Stimulated activated CD4-positive, alpha-beta T cell treated with anti-CD3 and anti-CD28 coated beads, Interleukin-4, amount 100 ng/mL, for 1 hour (primary cell): ENCODE measurements around the gene EXOC3L2.
"Not testable (repeated sequence)": the region's sequence is repeated elsewhere in the genome, so short reads cannot be mapped to it uniquely, and the experiment has no call there.

Source experiments
- DNase-seq: peaks from one replicate; pipeline ENCODE4 v3.0.0-alpha.2; 2020

The EXOC3L2 gene

GRCh38 chr19:45245334-45245787 lies at the start of gene EXOC3L2:
EXOC3L2 (minus strand) TSS chr19:45245407; CDS start chr19:45239045, 6,362 bp downstream.
- no peak for DNase-seq

GRCh38 chr19:45294291-45295029 lies 49.3 kb upstream of the EXOC3L2 start:
- no peak for DNase-seq

DNA sequence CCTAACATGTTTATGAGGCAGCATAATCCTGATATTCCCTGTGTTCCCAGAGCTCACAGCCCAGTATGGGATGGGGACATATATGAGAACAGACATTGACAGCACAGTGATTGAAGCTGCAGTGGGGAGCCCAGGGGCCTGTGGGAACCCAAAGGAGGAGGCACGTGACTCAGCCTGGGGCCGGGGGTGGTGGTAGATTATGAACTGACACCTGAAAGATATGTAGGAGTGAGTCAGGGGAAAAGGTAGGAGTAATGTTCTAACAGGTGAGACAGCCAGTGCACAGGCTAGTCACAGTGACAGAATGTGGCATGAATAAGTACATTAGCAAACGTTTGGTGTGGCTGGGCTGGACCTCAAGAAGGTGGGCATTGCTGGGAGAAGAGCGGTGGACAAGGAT lies 48.5 kb upstream of the EXOC3L2 start:
- peak; percentile 46 for DNase-seq

- no peak for DNase-seq
These were observed 46.6 kb upstream of the EXOC3L2 start for GRCh38 chr19:45291834-45292233.

- DNase-seq = no peak
These were observed 45.2 kb upstream of the EXOC3L2 start for GRCh38 chr19:45290381-45290931.

DNA sequence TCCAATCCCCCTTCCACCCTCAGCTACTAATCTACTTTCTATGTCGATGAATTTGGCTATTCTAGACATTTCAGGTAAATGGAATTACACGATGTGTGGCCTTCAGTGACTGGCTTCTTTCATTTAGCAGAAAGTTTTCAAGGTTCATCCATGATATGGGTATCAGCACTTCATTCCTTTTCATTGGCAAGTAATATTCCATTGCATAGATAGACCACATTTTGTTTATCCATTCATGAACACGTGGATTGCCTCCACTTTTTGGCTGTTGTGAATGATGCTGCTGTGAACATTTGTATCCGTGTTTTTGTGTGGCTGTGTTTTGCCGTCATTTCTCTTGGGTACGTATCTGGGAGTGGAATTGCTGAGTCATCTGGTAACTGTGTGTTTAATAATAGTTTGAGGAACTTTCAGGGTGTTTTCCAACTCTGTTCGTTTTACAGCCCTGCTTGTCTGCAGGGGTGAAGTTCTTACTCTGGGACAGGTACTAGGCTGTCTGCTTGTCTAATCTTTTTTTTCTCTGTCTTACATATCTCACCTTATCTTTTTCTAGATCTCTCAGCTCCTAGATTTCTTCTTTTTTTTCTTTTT lies 38.3 kb upstream of the EXOC3L2 start:
- no peak for DNase-seq

DNA sequence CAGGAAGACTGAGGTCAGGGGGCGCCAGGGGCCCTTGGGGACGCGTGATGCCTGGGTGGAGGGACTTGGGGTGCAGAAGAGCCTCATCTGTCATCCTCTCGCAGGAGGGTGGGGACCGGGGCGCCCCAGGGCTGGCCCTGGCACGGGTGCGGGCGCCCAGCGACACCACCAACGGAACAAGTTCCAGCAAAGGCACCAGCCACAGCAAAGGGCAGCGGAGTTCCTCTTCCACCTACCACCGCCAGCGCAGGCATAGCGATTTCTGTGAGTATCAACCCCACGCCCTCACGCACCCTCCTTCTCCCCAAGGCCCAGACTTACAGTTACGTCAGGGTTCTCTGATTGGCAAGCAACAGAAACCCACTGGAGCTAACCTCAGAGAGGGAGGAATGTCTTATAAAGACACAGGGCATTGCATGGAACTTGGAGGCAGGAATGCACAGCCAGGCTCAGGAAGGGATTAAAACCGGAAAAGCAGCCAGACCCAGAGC lies 35.3 kb upstream of the EXOC3L2 start:
- DNase-seq = no peak

GRCh38 chr19:45279587-45280192 lies 34.5 kb upstream of the EXOC3L2 start:
- DNase-seq = no peak

DNA sequence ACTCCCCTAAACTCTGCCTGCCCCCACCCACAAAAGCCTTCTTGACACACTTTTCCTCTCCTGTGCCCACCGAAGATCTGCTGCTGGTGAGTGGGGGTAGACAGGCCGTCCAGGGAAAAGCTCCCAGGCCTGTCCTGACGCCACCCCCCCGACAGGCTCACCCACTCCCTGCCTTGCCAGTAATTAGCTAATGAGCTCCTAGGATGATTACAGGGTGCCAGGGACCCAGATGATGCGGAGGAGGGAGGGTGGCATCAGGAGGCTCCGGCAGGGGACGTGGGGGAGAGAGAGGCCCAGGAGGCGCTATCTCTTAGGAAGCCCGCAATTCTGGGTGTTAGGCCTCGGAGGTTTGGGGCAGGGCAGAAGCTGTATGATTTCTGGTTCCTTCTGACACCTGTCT lies 32.9 kb upstream of the EXOC3L2 start:
- no peak for DNase-seq

DNA sequence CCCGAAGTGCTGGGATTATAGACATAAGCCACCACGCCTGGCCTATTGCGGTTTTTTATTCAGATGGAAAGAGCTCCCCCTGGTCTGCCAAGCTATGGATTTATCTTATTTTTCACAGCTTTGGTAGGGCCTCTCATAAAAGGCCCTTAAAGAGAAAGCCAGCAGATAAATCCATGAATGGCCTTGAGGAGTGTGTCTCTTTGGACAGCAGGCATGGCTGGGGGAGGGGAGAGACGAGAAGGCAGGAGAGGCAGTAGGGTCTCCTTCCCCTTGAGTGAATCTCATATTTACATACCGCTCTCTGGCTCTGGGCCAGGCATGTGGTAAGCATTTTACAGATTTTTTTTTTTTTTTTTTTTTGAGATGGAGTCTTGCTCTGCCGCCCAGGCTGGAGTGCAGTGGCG lies 31.1 kb upstream of the EXOC3L2 start:
- DNase-seq = no peak

- DNase-seq = no peak
These were observed 30.3 kb upstream of the EXOC3L2 start for GRCh38 chr19:45275370-45275971.

DNA sequence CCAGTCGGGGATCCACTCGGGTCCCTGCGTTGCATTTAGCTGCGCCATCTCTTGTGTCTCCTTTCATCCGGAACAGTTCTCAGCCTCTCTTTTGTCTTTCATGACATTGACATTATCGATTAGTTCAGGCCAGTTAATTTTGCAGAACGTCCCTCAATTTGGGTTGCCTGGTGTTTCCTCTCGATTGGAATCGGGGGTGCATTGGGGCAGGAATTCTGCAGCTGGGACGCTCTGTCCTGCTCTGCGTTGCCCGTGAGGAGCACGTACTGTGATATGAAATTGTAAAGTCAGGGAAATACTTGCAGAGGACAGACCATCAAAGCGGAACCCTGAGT lies 28.3 kb upstream of the EXOC3L2 start:
- DNase-seq = no peak

DNA sequence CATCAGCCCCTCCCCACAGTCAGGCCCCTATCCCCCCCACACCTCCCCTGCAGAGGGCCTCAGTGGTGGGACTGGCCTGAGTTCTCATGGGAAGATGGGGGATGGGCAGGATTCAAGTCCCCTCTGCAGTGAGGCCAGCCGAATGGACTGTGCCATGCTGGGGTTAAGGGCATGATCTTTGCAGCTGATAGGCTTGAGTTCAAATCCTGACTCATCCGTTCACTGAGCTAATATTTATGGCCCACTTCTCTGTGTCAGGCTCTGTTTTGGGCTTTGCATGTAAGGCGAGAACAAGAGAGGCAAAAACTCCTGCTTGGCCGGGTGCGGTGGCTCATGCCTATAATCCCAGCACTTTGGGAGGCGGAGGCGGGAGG lies 26.5 kb upstream of the EXOC3L2 start:
- DNase-seq = no peak

DNA sequence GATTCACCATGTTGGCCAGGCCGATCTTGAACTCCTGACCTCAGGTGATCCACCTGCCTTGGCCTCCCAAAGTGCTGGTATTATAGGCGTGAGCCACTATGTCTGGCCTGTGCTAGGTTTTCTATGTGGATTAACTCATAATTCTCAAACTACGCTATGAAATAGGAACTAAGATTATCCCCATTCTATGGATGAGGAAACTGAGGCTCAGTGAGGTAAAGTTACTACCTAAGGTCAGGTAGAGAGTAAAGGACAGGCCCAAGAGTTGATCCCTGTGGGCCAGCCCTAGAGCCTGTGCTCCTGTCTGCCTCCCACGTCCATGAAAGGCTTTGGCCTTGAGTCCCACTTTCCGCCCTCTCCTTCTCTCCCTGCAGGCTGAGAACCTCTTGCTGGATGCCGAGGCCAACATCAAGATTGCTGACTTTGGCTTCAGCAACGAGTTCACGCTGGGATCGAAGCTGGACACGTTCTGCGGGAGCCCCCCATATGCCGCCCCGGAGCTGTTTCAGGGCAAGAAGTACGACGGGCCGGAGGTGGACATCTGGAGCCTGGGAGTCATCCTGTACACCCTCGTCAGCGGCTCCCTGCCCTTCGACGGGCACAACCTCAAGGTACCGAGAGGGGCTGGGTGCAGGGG lies 26.0 kb upstream of the EXOC3L2 start:
- no peak for DNase-seq

DNA sequence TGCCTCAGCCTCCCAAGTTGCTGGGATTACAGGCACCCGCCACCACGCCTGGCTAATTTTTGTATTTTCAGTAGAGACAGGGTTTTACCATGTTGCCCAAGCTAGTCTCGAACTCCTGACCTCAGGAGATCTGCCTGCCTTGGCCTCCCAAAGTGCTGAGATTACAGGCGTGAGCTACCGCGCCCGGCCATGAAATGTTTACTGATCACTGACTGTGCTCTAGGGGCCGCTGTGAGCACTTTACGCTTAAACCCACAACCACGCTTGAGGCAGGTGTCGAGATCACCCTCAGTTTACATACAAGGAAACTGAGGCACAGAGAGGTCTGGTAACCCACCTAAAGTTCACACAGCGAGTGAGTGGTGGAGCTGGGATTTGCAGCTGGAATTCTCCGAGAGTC lies 24.7 kb upstream of the EXOC3L2 start:
- not testable (repeated sequence) for DNase-seq

GRCh38 chr19:45267296-45267695 lies 22.1 kb upstream of the EXOC3L2 start:
- no peak for DNase-seq

- DNase-seq = no peak
These were observed 20.2 kb upstream of the EXOC3L2 start for GRCh38 chr19:45265375-45265774.

DNA sequence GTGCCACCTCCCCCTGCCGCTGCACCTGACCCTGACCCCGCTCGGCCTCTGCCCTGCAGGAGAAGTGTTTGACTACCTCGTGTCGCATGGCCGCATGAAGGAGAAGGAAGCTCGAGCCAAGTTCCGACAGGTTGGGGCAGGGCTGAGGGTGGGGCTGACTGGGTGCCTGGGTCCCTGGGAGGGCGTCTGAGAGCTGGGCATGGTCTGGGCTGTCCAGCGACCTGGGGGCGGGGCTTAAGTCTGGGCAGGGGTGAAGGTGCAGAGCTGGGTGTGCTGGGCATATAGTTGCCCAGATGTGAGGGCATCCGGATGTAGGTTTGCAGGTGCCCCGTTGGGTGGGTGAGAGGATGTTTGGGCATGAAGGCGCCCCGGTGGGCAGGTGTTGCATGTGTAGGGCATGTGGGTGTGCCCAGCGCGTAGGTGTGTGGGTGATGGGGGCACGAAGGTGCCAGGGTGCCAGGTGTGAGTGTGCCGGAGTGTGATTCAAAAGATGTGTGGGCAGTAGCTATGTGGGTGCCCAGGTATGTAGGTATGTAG lies 19.6 kb upstream of the EXOC3L2 start:
- no peak for DNase-seq

DNA sequence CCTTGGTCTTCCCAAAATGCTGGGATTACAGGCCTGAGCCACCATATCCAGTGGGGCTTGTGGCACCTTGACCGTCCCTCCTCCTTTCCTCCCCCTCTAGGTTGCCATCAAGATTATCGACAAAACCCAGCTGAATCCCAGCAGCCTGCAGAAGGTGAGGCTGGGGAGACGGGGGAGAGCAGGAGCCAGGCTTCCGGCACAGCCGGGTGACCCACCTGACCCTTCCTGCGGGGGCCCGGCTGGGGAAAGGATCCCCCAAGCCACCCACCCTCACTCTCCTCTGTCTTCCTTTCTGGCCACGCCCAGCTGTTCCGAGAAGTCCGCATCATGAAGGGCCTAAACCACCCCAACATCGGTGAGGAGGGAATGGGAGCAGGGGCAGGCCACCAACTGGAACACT lies 17.8 kb upstream of the EXOC3L2 start:
- no peak for DNase-seq

DNA sequence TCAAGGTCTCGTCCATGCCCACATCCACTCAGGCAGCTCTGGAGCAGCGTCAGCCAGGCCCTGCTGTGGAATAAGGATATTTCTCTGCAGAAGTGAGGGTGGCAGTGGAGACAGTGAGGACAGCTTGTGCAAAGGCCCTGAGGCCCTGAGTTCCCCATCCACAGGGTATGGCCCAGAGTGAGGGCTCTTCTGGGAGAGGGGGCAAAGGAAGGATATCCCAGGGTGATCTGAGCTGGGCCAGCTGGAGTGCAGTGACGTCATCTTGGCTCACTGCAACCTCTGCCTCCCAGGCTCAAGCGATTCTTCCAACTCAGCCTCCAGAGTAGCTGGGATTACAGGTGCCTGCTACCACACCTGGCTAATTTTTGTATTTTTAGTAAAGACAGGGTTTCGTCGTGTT lies 17.4 kb upstream of the EXOC3L2 start:
- DNase-seq = no peak

DNA sequence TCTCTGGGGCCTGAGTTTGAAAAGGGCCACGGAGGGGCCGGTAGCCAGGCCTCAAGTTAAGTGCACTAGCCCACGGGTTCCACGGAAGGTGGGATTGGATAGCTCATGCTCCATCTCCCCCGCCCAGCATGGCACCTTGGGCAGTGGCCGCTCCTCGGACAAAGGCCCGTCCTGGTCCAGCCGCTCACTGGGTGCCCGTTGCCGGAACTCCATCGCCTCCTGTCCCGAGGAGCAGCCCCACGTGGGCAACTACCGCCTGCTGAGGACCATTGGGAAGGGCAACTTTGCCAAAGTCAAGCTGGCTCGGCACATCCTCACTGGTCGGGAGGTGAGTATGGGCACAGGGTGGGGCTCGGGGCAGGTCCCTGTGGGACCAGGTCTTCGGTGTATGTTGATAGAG lies 13.7 kb upstream of the EXOC3L2 start:
- DNase-seq = no peak

DNA sequence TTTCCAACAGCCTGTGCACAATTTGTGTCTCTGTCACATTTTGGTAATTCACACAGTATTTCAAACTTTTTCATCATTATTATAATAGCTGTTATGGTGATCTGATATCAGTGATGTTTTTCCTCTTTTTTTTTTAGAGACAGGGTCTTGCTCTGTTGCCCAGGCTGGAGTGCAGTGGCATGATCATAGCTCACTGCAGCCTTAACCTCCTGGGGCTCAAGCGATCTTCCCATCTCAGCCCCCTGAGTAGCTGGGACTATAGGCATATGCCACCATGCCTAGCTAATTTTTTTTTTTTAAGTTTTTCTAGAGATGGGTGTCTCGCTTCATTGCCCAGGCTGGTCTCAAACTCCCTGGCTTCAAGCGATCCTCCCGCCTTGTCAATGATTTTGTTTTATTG lies 11.6 kb upstream of the EXOC3L2 start:
- no peak for DNase-seq

GRCh38 chr19:45255611-45256157 lies 10.5 kb upstream of the EXOC3L2 start:
- no peak for DNase-seq
